Endothelial cell of umbilical vein (primary cell): ENCODE results near the gene FURIN. TPM values are rescaled to one million over a fixed set of nuclear protein-coding genes. Genes with fewer than 3 reads are reported as not detected.
A peak's percentile ranks its signal among the peaks of the same experiment; 100 is the strongest.

Source experiments
- BruUV-seq: library from RNA; stranded (reverse); fragments of 400-500 nt; replicated peaks from 2 replicates; lab custom pipeline; 2021; lab: Mats Ljungman, UMichigan
- CTCF ChIA-PET: fragments of 300-600, 350-600 bp; sonication (Branson Sonifier 250); formaldehyde crosslinking; loops from one replicate; lab custom pipeline; 2021; ENCODE audit warnings: antibody characterized with exemption, inconsistent platforms; lab: Charles Lee
- POLR2A ChIA-PET: fragments of 300-600, 350-600 bp; sonication (Branson Sonifier 250); formaldehyde crosslinking; loops from one replicate; lab custom pipeline; 2021; ENCODE audit warnings: antibody characterized with exemption, inconsistent platforms; lab: Charles Lee
- DNase-seq: peaks from one replicate; pipeline ENCODE4 v3.0.0-alpha.2; 2011; ENCODE audit warnings: low read depth, low spot score
- FAIRE-seq: peaks from 2 replicates; lab custom pipeline; 2011; peaks lifted over from hg19 to GRCh38; lab: Jason Lieb, UNC
- H2AFZ ChIP-seq: 2 replicates; pipeline ENCODE4 v1.6.0; 2012; ENCODE audit warnings: low read depth, low read length, control low read depth, inconsistent platforms
- H3K27ac ChIP-seq: 2 replicates; pipeline ENCODE4 v1.5.1; 2011; ENCODE audit warnings: low read depth, mild to moderate bottlenecking, control low read depth, low read length, moderate library complexity; ENCODE audit not compliant: insufficient read depth
- H3K27me3 ChIP-seq, 2 experiments: 2 replicates each; pipeline versions ENCODE4 v1.6.0 to v1.6.1; 2011; ENCODE audit warnings: low read length in 2 of 2, mixed read lengths in 1 of 2; ENCODE audit not compliant: control insufficient read depth in 2 of 2, insufficient read depth in 2 of 2
- H3K36me3 ChIP-seq, 2 experiments: 2 replicates in 1 of 2; 3 replicates in 1 of 2; pipeline ENCODE4 v1.5.1; 2011; ENCODE audit warnings: low read length in 2 of 2, mild to moderate bottlenecking in 1 of 2, moderate library complexity in 1 of 2; ENCODE audit not compliant: control insufficient read depth in 2 of 2, insufficient read depth in 2 of 2; ENCODE audit errors: extremely low read depth in 1 of 2
- H3K4me1 ChIP-seq: 3 replicates; pipeline ENCODE4 v1.5.1; 2011; ENCODE audit warnings: mild to moderate bottlenecking, low read length; ENCODE audit not compliant: control insufficient read depth, insufficient read depth; ENCODE audit errors: extremely low read depth
- H3K4me2 ChIP-seq: 2 replicates; pipeline ENCODE4 v1.6.1; 2011; ENCODE audit warnings: low read length, control low read depth, mixed read lengths; ENCODE audit not compliant: insufficient read depth
- H3K4me3 ChIP-seq, 3 experiments: fragments of 200-600 bp in 1 of 3; sonication (generic), shearing (Covaris generic) in 1 of 3; replicated peaks in 1 of 3; 2 replicates each; pipeline ENCODE4 v1.5.1; 2011 to 2016; ENCODE audit warnings: control low read depth in 3 of 3, low read length in 3 of 3, mild to moderate bottlenecking in 2 of 3, inconsistent platforms in 1 of 3, low read depth in 1 of 3, moderate library complexity in 1 of 3; ENCODE audit not compliant: insufficient read depth in 1 of 3
- H3K79me2 ChIP-seq: 2 replicates; pipeline ENCODE4 v1.6.0; 2012; ENCODE audit warnings: low read length, inconsistent platforms; ENCODE audit not compliant: control insufficient read depth, insufficient read depth
- H3K9ac ChIP-seq: replicated peaks from 2 replicates; pipeline ENCODE3; 2011; ENCODE audit warnings: low read length, control low read depth; ENCODE audit not compliant: insufficient read depth; ENCODE audit errors: extremely low read depth
- H3K9me1 ChIP-seq: replicated peaks from 3 replicates; pipeline ENCODE4 v1.6.0; 2011; ENCODE audit warnings: mild to moderate bottlenecking, low read length; ENCODE audit not compliant: control insufficient read depth, insufficient read depth; ENCODE audit errors: extremely low read depth
- H3K9me3 ChIP-seq: replicated peaks from 2 replicates; pipeline ENCODE4 v1.5.1; 2012; ENCODE audit warnings: low read length, inconsistent platforms; ENCODE audit not compliant: control insufficient read depth, insufficient read depth
- H4K20me1 ChIP-seq: replicated peaks from 2 replicates; pipeline ENCODE3; 2011; ENCODE audit warnings: mild to moderate bottlenecking, low read length; ENCODE audit not compliant: control insufficient read depth, insufficient read depth; ENCODE audit errors: extremely low read depth
- CTCF ChIP-seq, 2 donors: IDR thresholded peaks; 1 replicate in 1 of 2; 2 replicates in 1 of 2; pipeline ENCODE4 v1.5.1; 2011; ENCODE audit warnings: low read length in 2 of 2, mild to moderate bottlenecking in 2 of 2, moderate library complexity in 2 of 2, control low read depth in 1 of 2, inconsistent platforms in 1 of 2, low read depth in 1 of 2; ENCODE audit not compliant: insufficient read depth in 1 of 2; ENCODE audit errors: extremely low read depth in 1 of 2
- EZH2 ChIP-seq: IDR thresholded peaks from 2 replicates; pipeline ENCODE4 v1.6.1; 2012; ENCODE audit warnings: borderline replicate concordance, low read depth, mild to moderate bottlenecking, moderate library complexity, low read length, inconsistent platforms; ENCODE audit not compliant: severe bottlenecking
- FOS ChIP-seq: IDR thresholded peaks from 2 replicates; pipeline ENCODE4 v1.6.1; 2011; ENCODE audit warnings: mild to moderate bottlenecking, low read length, moderate library complexity, borderline replicate concordance; ENCODE audit not compliant: insufficient read depth
- POLR2A ChIP-seq: IDR thresholded peaks from 2 replicates; pipeline ENCODE4 v1.6.1; 2012; ENCODE audit warnings: low read depth, mild to moderate bottlenecking, control low read depth, low read length
- POLR2AphosphoS5 ChIP-seq: IDR thresholded peaks from 2 replicates; pipeline ENCODE4 v1.6.1; 2012; ENCODE audit warnings: low read depth, mild to moderate bottlenecking, control low read depth, low read length, moderate library complexity; ENCODE audit not compliant: insufficient read depth
- dilution Hi-C: fragments of 300-500 bp; cut with MboI; formaldehyde crosslinking; loops from one replicate; pipeline ENCODE4 v1.15.0; 2019; ENCODE audit warnings: low sequenced_read_pairs; ENCODE audit not compliant: extremely low pct_ligation_motif_present
- intact Hi-C: fragments of 100-400 bp; cut with micrococcal nuclease; formaldehyde crosslinking; loops from one replicate; pipeline ENCODE4 v1.10.0; 2022
- polyA plus RNA-seq, 4 experiments: library from polyadenylated mRNA; depleted of rRNA in 3 of 4; stranded (reverse) in 3 of 4; unstranded in 1 of 4; fragments of >200 nt; gene quantifications; 2 replicates each; pipeline versions ENCODE4 v1.2.1 to v1.2.3, GENCODE V29; 2011 to 2012; ENCODE audit warnings: missing spikeins in 1 of 4
- total RNA-seq: library from RNA; stranded (reverse); gene quantifications from 2 replicates; pipeline ENCODE4 v1.2.3, GENCODE V29; 2021

Gene FURIN
- total and polyA plus RNA-seq, 2 donors (not counting 3 experiments of a cell fraction or from before 2014, with no cell fraction given), result 77.4 to 131 TPM

GRCh38 chr15:90931828-90932659 lies 63.7 kb downstream of the FURIN start, which contains the start of gene HDDC3:
HDDC3 (minus strand) TSS chr15:90932549; CDS start chr15:90932540, 9 bp downstream.
- POLR2A ChIA-PET, result interaction anchor here (1.2 kb wide), 1 partner anchor 284 kb away, joined by 3 read pairs; no protein-coding TSS in a partner anchor
- TSS peak; percentile 15 for BruUV-seq
- TF ChIP-seq POLR2A (peak; percentile 74), EZH2 (no peak), POLR2AphosphoS5 (peak; percentile 83), CTCF (IDR thresholded peaks at IDR 0.05; ENCODE audit: extremely low read depth in 1 of 2, insufficient read depth in 1 of 2, low read depth in 1 of 2, low read length in 2 of 2) (peak; percentile 98), FOS (no peak)

More at GRCh38 chr15:90931828-90932659, 63.7 kb downstream of the FURIN start, which contains the start of gene HDDC3:
- peak within 1 kb of the TSS; percentile 65 for H2AFZ ChIP-seq
- FAIRE-seq, result peak; percentile 95
- peaks cover 36% of the 10 kb centered on the region for H3K4me1 ChIP-seq
- peak; percentile 79 for DNase-seq
- H3K27me3 ChIP-seq, result no peaks in the 10 kb centered on the region
- dilution Hi-C loops (no loop called here), intact Hi-C loops (loop anchor here (1.0 to 5.0 kb wide), 4 partner anchors 24 to 430 kb away; partner anchors contain the start of gene PRC1)
- H3K9me1 ChIP-seq, result no peaks in the 10 kb centered on the region
- CTCF ChIA-PET, result interaction anchor here (0.6 to 8.1 kb wide), 26 partner anchors 10 to 611 kb away, joined by 3 to 66 read pairs (median 6); partner anchors contain the start of genes FES, MAN2A2, PRC1 and RCCD1
- H3K9me3 ChIP-seq, result no peaks in the 10 kb centered on the region
- no peak within 1 kb of the TSS for H3K27ac ChIP-seq
- H3K4me3 ChIP-seq, result peak within 1 kb of the TSS; percentile 33 to 80 (median 62)
- H3K79me2 ChIP-seq, result peaks cover 16% of the 10 kb centered on the region
- no peaks in the 10 kb centered on the region for H4K20me1 ChIP-seq
- H3K9ac ChIP-seq, result peak within 1 kb of the TSS; percentile 35
- peaks cover 0 to 2% of the 10 kb centered on the region in 2 experiments for H3K36me3 ChIP-seq
- H3K4me2 ChIP-seq, result peak within 1 kb of the TSS; percentile 56
